Fibroblast of lung (primary cell): ENCODE data around the gene FXYD6.

Source experiments
- EZH2 ChIP-seq: IDR thresholded peaks from 2 replicates; pipeline ENCODE4 v1.5.1; 2012; ENCODE audit warnings: low read length, control low read depth, mild to moderate bottlenecking; ENCODE audit errors: missing control alignments
- TF ChIP-seq, protein P1 (sequence below), 2 donors: IDR thresholded peaks in 1 of 2; conservative IDR thresholded peaks in 1 of 2; 1 replicate in 1 of 2; 2 replicates in 1 of 2; pipeline ENCODE4 v1.5.1; 2011 to 2012; ENCODE audit warnings: low read length in 2 of 2, control low read depth in 1 of 2, inconsistent platforms in 1 of 2, low read depth in 1 of 2, mild to moderate bottlenecking in 1 of 2

- TF ChIP-seq, protein P1, sequence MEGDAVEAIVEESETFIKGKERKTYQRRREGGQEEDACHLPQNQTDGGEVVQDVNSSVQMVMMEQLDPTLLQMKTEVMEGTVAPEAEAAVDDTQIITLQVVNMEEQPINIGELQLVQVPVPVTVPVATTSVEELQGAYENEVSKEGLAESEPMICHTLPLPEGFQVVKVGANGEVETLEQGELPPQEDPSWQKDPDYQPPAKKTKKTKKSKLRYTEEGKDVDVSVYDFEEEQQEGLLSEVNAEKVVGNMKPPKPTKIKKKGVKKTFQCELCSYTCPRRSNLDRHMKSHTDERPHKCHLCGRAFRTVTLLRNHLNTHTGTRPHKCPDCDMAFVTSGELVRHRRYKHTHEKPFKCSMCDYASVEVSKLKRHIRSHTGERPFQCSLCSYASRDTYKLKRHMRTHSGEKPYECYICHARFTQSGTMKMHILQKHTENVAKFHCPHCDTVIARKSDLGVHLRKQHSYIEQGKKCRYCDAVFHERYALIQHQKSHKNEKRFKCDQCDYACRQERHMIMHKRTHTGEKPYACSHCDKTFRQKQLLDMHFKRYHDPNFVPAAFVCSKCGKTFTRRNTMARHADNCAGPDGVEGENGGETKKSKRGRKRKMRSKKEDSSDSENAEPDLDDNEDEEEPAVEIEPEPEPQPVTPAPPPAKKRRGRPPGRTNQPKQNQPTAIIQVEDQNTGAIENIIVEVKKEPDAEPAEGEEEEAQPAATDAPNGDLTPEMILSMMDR (conservative IDR thresholded peaks at IDR 0.05 in 1 of 2, IDR thresholded peaks at IDR 0.05 in 1 of 2; ENCODE audit: low read depth in 1 of 2, low read length in 2 of 2) = no peak
- no peak for TF ChIP-seq EZH2
Observed at GRCh38 chr11:117914398-117914761, 37.9 kb upstream of the FXYD6 start.
